ENCODE results near the gene ADAM23. TPM values are rescaled to one million over a fixed set of nuclear protein-coding genes. Genes with fewer than 3 reads are reported as not detected.

ADAM23 gene
- total RNA-seq, 1 donor from 2014 or later = 0.86 TPM

GRCh38 chr2:206562375-206562774 is 119.0 kb downstream of the ADAM23 start:
- H3K36me3 Mint-ChIP-seq (ENCODE audit: low read depth) = no peaks in the 10 kb centered on the region
- H3K27me3 Mint-ChIP-seq = no peaks in the 10 kb centered on the region
- ATAC-seq (ENCODE audit: low read depth) = no peak
- ChIA-PET POLR2A (no interaction called here), CTCF (no interaction called here)
- no peaks in the 10 kb centered on the region for H3K9me3 Mint-ChIP-seq
- no peak overlapping the region for H3K27ac Mint-ChIP-seq
- no peaks in the 10 kb centered on the region for H3K4me1 Mint-ChIP-seq
- DNase-seq = no peak
- intact Hi-C loops (cut with micrococcal nuclease) = no loop called here
- TF ChIP-seq CTCF (IDR thresholded peaks at IDR 0.05) = no peak
- H3K4me3 Mint-ChIP-seq = no peak overlapping the region

GRCh38 chr2:206563374-206563773 is 120.0 kb downstream of the ADAM23 start:
- Mint-ChIP-seq H3K9me3 (no peaks in the 10 kb centered on the region), H3K4me3 (no peak overlapping the region), H3K4me1 (no peaks in the 10 kb centered on the region), H3K27me3 (no peaks in the 10 kb centered on the region), H3K27ac (no peak overlapping the region), H3K36me3 (ENCODE audit: low read depth) (no peaks in the 10 kb centered on the region)
- ChIA-PET POLR2A (no interaction called here), CTCF (no interaction called here)
- intact Hi-C loops (cut with micrococcal nuclease) = no loop called here
- TF ChIP-seq CTCF (IDR thresholded peaks at IDR 0.05) = no peak
- DNase-seq (no peak), ATAC-seq (ENCODE audit: low read depth) (no peak)

- H3K36me3 Mint-ChIP-seq (ENCODE audit: low read depth) = no peaks in the 10 kb centered on the region
- intact Hi-C loops (cut with micrococcal nuclease) = no loop called here
- no peak overlapping the region for H3K27ac Mint-ChIP-seq
- ATAC-seq (ENCODE audit: low read depth) (no peak), DNase-seq (no peak)
- TF ChIP-seq CTCF (IDR thresholded peaks at IDR 0.05) = no peak
- ChIA-PET POLR2A (no interaction called here), CTCF (no interaction called here)
- no peaks in the 10 kb centered on the region for H3K4me1 Mint-ChIP-seq
- no peaks in the 10 kb centered on the region for H3K9me3 Mint-ChIP-seq
- no peak overlapping the region for H3K4me3 Mint-ChIP-seq
- H3K27me3 Mint-ChIP-seq = no peaks in the 10 kb centered on the region
Observed at GRCh38 chr2:206565666-206566065, 122.3 kb downstream of the ADAM23 start.

- ChIA-PET POLR2A (no interaction called here), CTCF (no interaction called here)
- Mint-ChIP-seq H3K4me1 (no peaks in the 10 kb centered on the region), H3K9me3 (no peaks in the 10 kb centered on the region), H3K4me3 (no peak overlapping the region), H3K27me3 (no peaks in the 10 kb centered on the region), H3K27ac (no peak overlapping the region), H3K36me3 (ENCODE audit: low read depth) (no peaks in the 10 kb centered on the region)
- no peak for DNase-seq
- no peak for TF ChIP-seq CTCF (IDR thresholded peaks at IDR 0.05)
- intact Hi-C loops (cut with micrococcal nuclease) = no loop called here
- no peak for ATAC-seq (ENCODE audit: low read depth)
Observed at GRCh38 chr2:206569470-206569869, 126.1 kb downstream of the ADAM23 start.

GRCh38 chr2:206570199-206570598 is 126.9 kb downstream of the ADAM23 start:
- DNase-seq = no peak
- POLR2A ChIA-PET = no interaction called here
- H3K27me3 Mint-ChIP-seq = no peaks in the 10 kb centered on the region
- ATAC-seq (ENCODE audit: low read depth) = no peak
- H3K36me3 Mint-ChIP-seq (ENCODE audit: low read depth) = no peaks in the 10 kb centered on the region
- intact Hi-C loops (cut with micrococcal nuclease) = no loop called here
- no peak overlapping the region for H3K27ac Mint-ChIP-seq
- no peak for TF ChIP-seq CTCF (IDR thresholded peaks at IDR 0.05)
- H3K9me3 Mint-ChIP-seq = no peaks in the 10 kb centered on the region
- CTCF ChIA-PET = no interaction called here
- no peaks in the 10 kb centered on the region for H3K4me1 Mint-ChIP-seq
- H3K4me3 Mint-ChIP-seq = no peak overlapping the region
